Activated B cell treated with CpG ODN at 0.5 μM for 24 hours (primary cell): ENCODE results near the gene OPA3. TPM values are rescaled to one million over a fixed set of nuclear protein-coding genes. Genes with fewer than 3 reads are reported as not detected.
"Not testable (repeated sequence)": the region's sequence is repeated elsewhere in the genome, so short reads cannot be mapped to it uniquely, and the experiment has no call there.

Source experiments
- ATAC-seq: fragments of 200-7000 bp; cut with Tn5 transposase; one replicate; pipeline ENCODE4 v1.10.0; 2021; ENCODE audit warnings: low read depth, mild to moderate bottlenecking, moderate library complexity
- CTCF ChIA-PET: fragments of 350-600 bp; sonication (Branson Sonifier 250); formaldehyde crosslinking; loops from one replicate; lab custom pipeline; 2021; ENCODE audit warnings: antibody characterized with exemption; lab: Charles Lee
- POLR2A ChIA-PET: fragments of 350-600 bp; sonication (Branson Sonifier 250); formaldehyde crosslinking; loops from one replicate; lab custom pipeline; 2021; ENCODE audit warnings: antibody characterized with exemption; lab: Charles Lee
- DNase-seq: peaks from one replicate; pipeline ENCODE4 v3.0.0; 2022
- H3K27ac Mint-ChIP-seq: one replicate; pipeline ENCODE4 v1.8.0; 2020; ENCODE audit warnings: mixed read lengths
- H3K27me3 Mint-ChIP-seq: one replicate; pipeline ENCODE4 v1.8.0; 2021; ENCODE audit warnings: mixed read lengths
- H3K36me3 Mint-ChIP-seq: one replicate; pipeline ENCODE4 v1.8.0; 2021; ENCODE audit warnings: low read depth, mixed read lengths
- H3K4me1 Mint-ChIP-seq: one replicate; pipeline ENCODE4 v1.8.0; 2021; ENCODE audit warnings: mixed read lengths
- H3K4me3 Mint-ChIP-seq: one replicate; pipeline ENCODE4 v1.8.0; 2020; ENCODE audit warnings: mild to moderate bottlenecking, mixed read lengths
- H3K9me3 Mint-ChIP-seq: one replicate; pipeline ENCODE4 v1.8.0; 2020; ENCODE audit warnings: mixed read lengths
- intact Hi-C: fragments of 100-400 bp; cut with micrococcal nuclease; formaldehyde crosslinking; loops from one replicate; pipeline ENCODE4 v1.15.1; 2024
- total RNA-seq: library from RNA; stranded (reverse); gene quantifications from 2 replicates; pipeline ENCODE4 v1.2.3, GENCODE V29; 2022
- TF ChIP-seq, protein P1 (sequence below): fragments of 200-600 bp; IDR thresholded peaks from one replicate; pipeline ENCODE4 v1.8.0; 2022; ENCODE audit warnings: antibody characterized with exemption, mild to moderate bottlenecking

Gene OPA3
- total RNA-seq, 1 donor from 2014 or later: 14.4 TPM

GRCh38 chr19:45623984-45624383 is 39.4 kb upstream of the OPA3 start:
- ATAC-seq (no peak), DNase-seq (no peak)
- no peaks in the 10 kb centered on the region for H3K4me1 Mint-ChIP-seq
- no peak overlapping the region for H3K4me3 Mint-ChIP-seq
- CTCF ChIA-PET: no interaction called here
- no peaks in the 10 kb centered on the region for H3K9me3 Mint-ChIP-seq
- TF ChIP-seq, protein P1, sequence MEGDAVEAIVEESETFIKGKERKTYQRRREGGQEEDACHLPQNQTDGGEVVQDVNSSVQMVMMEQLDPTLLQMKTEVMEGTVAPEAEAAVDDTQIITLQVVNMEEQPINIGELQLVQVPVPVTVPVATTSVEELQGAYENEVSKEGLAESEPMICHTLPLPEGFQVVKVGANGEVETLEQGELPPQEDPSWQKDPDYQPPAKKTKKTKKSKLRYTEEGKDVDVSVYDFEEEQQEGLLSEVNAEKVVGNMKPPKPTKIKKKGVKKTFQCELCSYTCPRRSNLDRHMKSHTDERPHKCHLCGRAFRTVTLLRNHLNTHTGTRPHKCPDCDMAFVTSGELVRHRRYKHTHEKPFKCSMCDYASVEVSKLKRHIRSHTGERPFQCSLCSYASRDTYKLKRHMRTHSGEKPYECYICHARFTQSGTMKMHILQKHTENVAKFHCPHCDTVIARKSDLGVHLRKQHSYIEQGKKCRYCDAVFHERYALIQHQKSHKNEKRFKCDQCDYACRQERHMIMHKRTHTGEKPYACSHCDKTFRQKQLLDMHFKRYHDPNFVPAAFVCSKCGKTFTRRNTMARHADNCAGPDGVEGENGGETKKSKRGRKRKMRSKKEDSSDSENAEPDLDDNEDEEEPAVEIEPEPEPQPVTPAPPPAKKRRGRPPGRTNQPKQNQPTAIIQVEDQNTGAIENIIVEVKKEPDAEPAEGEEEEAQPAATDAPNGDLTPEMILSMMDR: no peak
- H3K27ac Mint-ChIP-seq: no peak overlapping the region
- POLR2A ChIA-PET: no interaction called here
- H3K36me3 Mint-ChIP-seq: peaks cover 78% of the 10 kb centered on the region
- intact Hi-C loops: no loop called here
- H3K27me3 Mint-ChIP-seq: no peaks in the 10 kb centered on the region

GRCh38 chr19:45621976-45622503 is 37.4 kb upstream of the OPA3 start:
- Mint-ChIP-seq H3K4me3 (no peak overlapping the region), H3K36me3 (peaks cover 74% of the 10 kb centered on the region), H3K27ac (no peak overlapping the region), H3K9me3 (no peaks in the 10 kb centered on the region), H3K27me3 (no peaks in the 10 kb centered on the region), H3K4me1 (no peaks in the 10 kb centered on the region)
- intact Hi-C loops: no loop called here
- no peak for ATAC-seq
- POLR2A ChIA-PET: no interaction called here
- TF ChIP-seq, protein P1: no peak
- no peak for DNase-seq
- CTCF ChIA-PET: no interaction called here

- peaks cover 77% of the 10 kb centered on the region for H3K36me3 Mint-ChIP-seq
These were observed 36.8 kb upstream of the OPA3 start for GRCh38 chr19:45621389-45621788.

DNA sequence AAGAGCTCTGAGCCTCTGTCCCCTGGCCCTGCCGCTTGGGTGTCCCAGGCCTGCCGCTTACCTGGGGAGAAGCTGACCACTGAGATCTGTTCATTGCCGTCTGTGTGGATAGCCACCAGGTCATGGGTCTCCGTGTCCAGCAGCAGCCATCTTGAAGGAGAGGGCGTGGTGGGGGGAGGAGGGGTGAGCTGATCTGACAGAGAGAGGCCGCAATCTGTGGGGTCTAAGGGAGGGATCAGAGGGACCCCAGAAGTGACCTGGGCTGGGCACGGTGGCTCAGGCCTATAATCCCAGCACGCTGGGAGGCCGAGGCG is 32.1 kb upstream of the OPA3 start:
- peaks cover 81% of the 10 kb centered on the region for H3K36me3 Mint-ChIP-seq
- TF ChIP-seq, protein P1: no peak
- no peaks in the 10 kb centered on the region for H3K9me3 Mint-ChIP-seq
- ChIA-PET CTCF (no interaction called here), POLR2A (interaction anchor here (0.5 to 2.0 kb wide), 3 partner anchors 25 to 36 kb away, joined by 4 to 8 read pairs (median 5); partner anchors contain the start of gene OPA3)
- H3K27ac Mint-ChIP-seq: no peak overlapping the region
- no peak overlapping the region for H3K4me3 Mint-ChIP-seq
- intact Hi-C loops: no loop called here
- ATAC-seq (no peak), DNase-seq (no peak)
- no peaks in the 10 kb centered on the region for H3K27me3 Mint-ChIP-seq
- H3K4me1 Mint-ChIP-seq: peaks cover 11% of the 10 kb centered on the region

More at GRCh38 chr19:45621389-45621788, 36.8 kb upstream of the OPA3 start:
- Mint-ChIP-seq H3K27me3 (no peaks in the 10 kb centered on the region), H3K9me3 (no peaks in the 10 kb centered on the region), H3K4me3 (no peak overlapping the region), H3K4me1 (no peaks in the 10 kb centered on the region), H3K27ac (no peak overlapping the region)
- CTCF ChIA-PET: no interaction called here
- TF ChIP-seq, protein P1: no peak
- DNase-seq (no peak), ATAC-seq (no peak)
- POLR2A ChIA-PET: interaction anchor here (0.6 kb wide), 1 partner anchor 9 kb away, joined by 6 read pairs; no protein-coding TSS in a partner anchor
- intact Hi-C loops: no loop called here

DNA sequence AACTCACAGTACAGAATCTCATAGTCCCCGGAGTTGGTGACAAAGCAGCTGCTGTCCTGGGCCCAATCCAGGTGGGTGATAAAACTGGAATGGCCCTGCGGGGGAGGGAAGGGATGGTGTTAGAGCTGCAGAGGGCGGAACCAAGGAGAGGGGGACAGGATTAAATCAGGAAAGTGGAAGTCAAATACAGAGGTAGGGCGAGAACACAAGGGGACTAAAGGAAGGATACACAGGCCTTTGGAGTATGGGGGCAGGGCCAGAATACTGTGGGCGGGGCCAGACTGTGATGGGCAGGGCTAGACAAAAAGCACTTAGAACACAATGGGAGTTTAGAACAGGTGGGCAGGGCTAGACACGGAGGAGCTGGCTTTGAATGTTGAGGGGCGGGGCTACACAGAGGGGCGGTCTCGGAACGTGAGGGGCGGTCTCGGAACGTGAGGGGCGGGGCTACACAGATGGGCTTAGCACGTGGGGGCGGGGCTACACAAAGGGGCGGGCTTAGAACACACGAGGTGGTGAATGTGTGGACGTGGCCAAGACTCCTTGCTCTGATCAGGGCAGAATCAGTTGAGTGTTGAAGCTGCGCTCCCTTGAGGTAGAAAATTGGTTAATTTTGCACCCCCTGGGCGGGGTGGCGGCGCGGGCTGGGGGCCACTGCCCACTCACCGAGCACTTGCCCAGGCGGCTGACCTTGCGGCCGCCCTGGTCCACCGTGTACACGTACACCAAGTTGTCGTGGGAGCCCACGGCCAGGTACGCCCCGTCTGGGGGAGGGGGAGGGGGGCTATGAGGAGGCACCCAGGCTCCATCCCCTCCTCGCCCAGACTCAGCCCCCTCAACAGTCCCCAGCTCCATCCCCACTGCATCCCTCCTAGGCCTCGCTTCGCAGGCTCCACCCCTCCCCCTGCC is 31.4 kb upstream of the OPA3 start:
- Mint-ChIP-seq H3K4me3 (no peak overlapping the region), H3K27me3 (no peaks in the 10 kb centered on the region), H3K9me3 (no peaks in the 10 kb centered on the region), H3K36me3 (peaks cover 80% of the 10 kb centered on the region), H3K4me1 (peaks cover 11% of the 10 kb centered on the region), H3K27ac (no peak overlapping the region)
- ChIA-PET CTCF (interaction anchor here (1.4 kb wide), 1 partner anchor 177 kb away, joined by 3 read pairs; no protein-coding TSS in a partner anchor), POLR2A (interaction anchor here (0.6 to 2.3 kb wide), 6 partner anchors 26 to 810 kb away, joined by 3 to 11 read pairs (median 6); partner anchors contain the start of genes OPA3 and SNRPD2)
- TF ChIP-seq, protein P1: no peak
- intact Hi-C loops: no loop called here
- DNase-seq (peak; percentile 53), ATAC-seq (peak; percentile 97)

- H3K27me3 Mint-ChIP-seq, DNase-seq, H3K9me3 Mint-ChIP-seq, H3K4me3 Mint-ChIP-seq, intact Hi-C loops, ATAC-seq, H3K27ac Mint-ChIP-seq: not testable (repeated sequence)
- peaks cover 11% of the 10 kb centered on the region for H3K4me1 Mint-ChIP-seq
- POLR2A ChIA-PET: interaction anchor here (0.6 to 2.3 kb wide), 3 partner anchors 16 to 809 kb away, joined by 5 to 6 read pairs (median 6); no protein-coding TSS in a partner anchor
- peaks cover 77% of the 10 kb centered on the region for H3K36me3 Mint-ChIP-seq
- CTCF ChIA-PET: interaction anchor here (1.4 kb wide), 1 partner anchor 176 kb away, joined by 3 read pairs; no protein-coding TSS in a partner anchor
These were observed 30.5 kb upstream of the OPA3 start for GRCh38 chr19:45615056-45615455.
